Activated naive CD8-positive, alpha-beta T cell treated with anti-CD3 and anti-CD28 coated beads, Interleukin-2, amount 50 U/mL, for 16 hours (primary cell): ENCODE measurements around the gene ENPP3.

Experiments
- DNase-seq: peaks from one replicate; pipeline ENCODE4 v3.0.0-alpha.2; 2020; ENCODE audit warnings: low read depth, low spot score

ENPP3 gene

DNA sequence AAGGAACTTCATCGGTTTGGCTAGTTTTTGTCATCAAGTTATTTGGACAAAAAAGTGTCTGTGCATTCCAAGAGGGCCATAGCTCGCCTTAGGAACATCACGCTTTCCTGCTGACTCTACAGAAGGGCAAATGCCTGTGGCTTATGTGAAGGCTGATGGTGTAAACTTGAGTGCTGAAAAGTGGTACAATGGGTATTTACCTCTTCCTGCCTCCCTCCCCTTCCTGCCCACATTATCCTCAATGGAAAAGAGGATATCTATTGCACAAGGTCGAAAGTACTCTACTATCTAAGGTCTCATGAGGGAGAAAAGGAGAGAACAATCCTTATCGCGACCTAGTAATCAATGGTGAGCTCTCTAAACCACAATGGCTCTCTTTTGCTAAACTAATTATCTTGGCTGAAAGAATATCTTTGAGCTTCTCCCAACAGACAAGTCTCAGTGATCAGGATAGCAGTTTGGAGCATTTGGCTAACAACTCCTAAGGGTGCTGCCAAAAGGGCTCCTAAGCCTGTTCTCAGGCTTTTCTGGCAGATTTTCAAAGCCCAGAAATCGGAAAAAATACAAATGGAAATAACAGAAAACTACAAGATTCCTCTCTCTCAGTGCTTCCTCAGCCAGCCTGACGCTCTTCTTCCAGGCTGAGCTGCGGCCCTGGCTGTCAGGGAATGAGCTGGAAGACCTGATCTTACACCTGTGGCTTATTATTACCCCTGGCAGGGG lies 128.1 kb downstream of the ENPP3 start:
- DNase-seq: no peak

DNA sequence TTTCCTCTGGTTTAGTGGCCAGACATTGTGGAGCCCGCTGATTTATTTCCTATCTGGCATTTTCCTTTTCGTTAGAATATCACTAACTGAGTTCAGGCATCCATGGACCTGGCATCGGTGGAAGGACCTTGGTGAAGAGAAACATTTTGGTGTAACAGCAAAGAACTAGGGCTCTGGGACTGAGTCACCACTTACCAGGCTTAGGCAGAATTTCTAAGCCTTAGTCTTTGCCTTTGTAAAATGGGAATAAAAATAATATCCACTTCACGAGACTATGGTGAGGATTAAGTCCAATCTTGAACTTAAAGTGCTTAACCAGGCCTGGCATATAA lies 128.7 kb downstream of the ENPP3 start:
- no peak for DNase-seq

DNA sequence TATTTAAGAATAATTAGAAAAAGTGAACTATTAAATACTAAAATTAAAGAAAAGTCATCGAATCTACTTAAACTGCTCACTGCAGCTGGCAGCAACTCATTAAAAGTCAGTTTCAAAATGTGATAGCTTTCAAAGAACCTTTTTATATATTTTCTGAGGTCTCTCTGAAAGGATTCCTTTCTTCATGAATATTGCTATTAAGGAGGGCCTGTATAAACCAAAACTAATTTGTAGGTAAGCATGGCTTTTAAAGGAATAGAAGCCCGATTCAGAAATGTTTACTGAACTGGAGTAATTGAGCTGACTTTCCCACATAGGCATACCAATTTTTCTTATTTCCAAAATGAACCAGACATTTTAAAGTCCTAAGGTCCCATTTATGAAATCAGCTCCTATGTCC lies 129.5 kb downstream of the ENPP3 start:
- no peak for DNase-seq

DNA sequence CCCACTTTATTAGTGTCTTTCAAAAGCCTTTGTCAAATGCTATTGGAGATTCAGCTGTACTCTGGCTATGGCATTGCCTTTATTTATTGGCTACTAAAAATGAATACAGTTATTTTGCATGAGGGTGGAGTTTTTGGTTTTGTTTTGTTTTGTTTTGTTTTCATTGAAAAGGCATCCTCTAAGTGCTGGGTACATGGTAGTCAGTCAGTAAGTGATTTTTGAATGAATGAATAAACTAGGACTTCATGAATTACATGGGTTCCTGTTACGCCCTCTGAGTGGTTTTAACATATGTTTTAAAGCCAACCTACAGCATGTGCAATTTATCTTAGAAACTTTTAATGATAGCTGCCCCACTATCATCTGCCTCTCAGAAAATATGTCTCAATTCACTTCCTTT lies 131.9 kb downstream of the ENPP3 start:
- DNase-seq: no peak

DNA sequence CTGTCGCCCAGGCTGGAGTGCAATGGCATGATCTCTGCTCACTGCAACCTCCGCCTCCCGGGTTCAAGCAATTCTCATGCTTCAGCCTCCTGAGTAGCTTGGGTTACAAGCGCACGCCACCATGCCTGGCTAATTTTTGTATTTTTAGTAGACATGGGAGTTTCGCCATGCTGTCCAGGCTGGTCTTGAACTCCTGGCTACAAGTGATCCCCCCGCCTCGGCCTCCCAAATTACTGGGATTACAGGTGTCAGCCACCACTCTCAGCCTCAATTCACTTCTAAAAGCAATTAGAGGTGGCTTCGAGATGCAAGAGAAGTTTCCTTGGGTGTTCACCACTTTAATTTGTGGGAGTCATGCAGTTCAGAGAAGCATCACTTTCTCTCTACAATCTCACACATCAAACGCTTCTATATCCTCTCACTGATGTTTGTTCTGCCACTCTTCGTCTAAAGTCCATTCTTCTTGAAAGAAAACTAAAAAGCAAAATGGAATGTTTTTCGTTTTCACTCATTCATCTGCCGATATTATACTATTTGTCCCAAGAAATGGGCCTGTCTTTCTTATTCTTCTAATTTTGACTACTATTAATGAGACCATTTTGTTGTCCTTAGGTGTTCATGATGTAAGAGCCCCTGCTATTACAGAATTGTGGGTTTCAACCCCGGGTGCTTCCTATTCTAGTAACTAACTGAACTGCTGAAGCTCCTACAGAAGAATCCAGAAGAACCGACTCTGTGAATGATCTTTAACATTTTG lies 132.5 kb downstream of the ENPP3 start:
- no peak for DNase-seq

DNA sequence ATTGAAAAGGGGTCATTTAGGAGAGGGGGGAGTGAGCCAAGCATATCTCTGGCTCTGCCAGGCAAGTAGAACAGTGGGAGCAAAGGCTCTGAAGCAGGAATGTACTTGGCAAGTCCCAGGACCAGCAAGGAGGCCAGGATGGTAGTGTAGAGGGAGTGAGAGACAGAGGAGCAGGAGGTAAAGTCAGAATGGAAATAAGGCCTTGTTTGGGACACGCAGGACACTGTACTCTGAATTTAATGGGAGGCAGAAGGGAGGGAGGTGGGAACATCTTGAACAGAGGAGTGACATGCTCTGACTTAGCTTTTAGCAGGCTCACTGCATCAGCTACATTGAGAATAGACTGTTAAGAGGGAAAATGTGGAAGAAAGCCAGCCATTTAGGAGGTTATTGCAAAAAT lies 133.7 kb downstream of the ENPP3 start:
- DNase-seq: no peak

DNA sequence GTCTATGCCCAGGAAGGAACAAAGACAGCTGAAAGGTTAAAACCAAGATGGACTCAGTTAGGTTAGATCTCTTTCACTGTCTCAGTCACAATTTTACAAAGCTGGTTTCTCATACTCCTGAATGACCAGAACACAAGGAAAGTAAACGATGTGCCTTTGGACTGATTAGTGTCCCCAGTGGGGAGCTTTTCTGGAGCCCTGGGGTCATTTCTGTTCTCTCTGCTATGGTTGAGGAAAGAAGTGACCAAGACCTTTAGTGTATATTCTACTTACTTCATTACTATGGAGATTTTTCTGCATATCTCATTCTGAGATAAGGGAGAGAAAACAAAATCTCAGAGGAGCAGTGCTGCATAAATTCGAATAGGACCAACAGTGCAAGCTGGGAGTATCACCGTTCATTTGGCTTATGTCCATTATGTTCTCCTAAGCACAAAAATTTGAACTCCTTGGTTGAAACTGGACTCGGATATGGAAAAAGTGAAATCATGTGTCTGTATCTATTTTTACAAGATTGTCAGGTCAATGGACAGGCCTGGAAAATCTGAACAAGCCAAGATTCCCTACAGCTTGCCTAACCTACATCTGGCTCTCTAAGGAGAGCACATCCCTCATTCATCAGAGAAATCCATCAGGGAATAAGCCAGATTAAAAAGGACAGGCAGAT lies 136.3 kb downstream of the ENPP3 start:
- no peak for DNase-seq

DNA sequence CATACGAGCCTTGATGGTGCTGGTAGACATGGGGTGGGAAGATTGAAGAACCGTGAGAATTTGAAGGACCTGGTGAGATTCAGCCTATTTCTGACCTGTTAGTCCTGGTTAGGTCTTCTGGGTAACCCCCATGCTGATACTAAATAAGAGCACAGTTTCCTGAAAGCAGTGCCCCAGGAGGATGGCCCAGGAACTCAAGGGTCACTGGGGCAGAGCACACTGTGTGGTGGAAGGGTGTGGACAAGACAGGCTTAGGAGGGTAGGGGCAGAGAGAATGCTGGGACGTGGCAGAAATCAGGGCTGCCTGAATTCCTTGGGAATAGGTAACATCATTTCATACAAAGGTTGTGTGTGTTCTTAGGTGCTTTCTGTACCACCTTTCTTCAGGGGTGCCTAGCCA lies 138.8 kb downstream of the ENPP3 start:
- no peak for DNase-seq

DNA sequence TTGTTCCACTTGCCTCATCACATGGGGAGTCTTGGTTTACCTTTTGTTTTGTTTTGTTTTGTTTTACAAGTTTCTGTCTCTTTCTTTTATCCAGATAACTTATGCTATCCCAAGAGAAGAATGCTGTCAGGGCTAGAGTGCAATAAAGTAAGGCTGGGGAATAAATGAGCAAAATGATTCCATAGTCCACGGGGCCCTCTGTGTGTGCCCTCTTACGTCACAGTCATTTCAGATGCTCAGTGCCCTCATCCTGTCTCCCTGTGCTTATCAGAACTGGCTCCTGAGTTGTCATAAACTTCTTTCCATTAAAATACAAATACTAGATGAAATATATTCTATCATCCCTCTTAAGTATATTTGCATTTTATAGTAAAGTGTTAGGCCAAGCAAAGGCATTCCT lies 139.9 kb downstream of the ENPP3 start:
- DNase-seq: no peak

DNA sequence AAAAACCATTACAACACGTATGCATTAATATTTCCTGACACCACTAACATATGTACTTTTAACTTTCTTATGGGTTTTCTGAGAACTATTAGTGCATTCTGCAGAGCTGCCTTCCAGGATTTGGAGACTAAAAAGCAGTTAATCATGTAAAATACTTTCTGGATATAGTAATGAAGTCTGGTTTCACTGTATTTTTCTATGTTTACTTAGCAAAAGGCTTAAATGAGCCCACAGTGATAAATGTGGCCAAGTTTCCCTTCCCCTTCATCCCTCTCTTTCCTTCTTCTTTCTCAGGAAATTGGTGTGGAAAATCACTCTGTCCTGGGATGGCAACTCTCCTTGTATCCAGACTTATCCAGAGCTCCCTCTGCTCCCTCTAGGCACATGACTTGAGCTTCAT lies 141.1 kb downstream of the ENPP3 start:
- no peak for DNase-seq

DNA sequence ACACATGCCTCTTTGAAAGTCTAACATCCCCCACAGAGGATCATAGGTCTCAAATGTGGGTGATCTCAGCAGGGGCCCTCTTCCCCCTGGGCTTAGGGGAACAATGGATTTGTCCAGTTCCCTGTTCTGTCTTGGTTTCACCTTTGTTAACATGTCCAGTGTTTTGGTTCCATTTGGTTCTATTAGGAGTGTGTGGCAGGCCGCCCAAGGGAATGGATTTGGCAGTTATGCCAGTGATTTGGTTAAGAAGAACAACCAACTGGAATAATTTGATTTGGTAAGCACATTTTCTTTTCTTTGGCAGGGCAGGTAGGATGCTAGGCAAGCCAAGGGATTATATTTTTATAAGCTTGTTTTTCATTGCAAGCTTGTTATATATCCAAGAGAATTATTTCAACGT lies 142.2 kb downstream of the ENPP3 start:
- DNase-seq: no peak

DNA sequence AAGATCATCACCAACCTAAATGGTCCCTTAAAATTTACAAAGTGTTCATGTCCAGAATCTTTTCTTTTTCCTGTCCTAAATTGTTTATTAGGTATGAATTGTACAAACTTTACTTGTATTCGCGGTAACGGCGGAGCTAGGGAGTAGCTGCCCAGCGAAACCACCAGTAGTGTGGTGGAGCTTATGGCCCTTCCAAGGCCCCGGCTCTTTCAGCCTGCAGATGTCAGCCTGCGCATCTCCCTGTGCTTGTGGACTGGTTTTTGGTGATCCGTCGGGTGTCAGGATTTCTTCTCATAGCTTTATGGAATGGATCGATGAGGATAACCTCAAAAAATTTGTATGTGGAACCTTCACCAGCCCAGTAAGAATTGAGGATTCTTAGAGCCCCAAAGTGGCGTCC lies 143.5 kb downstream of the ENPP3 start:
- no peak for DNase-seq

DNA sequence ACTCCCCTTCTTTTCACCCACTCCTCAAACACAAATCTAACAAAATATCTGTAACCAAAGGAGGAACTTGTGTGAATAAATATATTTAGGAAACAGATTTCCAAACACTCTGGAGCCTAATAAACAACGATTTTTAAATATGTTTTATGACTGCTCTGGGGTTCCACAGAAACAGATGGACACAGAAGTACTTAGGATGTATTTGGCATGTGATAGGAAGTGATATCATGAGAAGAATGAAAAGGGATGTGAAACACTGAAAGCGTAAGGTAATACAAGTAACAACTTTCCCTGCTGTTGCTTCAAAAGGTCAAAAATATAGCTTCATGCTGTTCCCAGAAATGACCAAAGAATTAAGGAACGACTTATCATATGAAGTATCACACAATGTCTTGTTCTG lies 144.6 kb downstream of the ENPP3 start:
- DNase-seq: no peak

DNA sequence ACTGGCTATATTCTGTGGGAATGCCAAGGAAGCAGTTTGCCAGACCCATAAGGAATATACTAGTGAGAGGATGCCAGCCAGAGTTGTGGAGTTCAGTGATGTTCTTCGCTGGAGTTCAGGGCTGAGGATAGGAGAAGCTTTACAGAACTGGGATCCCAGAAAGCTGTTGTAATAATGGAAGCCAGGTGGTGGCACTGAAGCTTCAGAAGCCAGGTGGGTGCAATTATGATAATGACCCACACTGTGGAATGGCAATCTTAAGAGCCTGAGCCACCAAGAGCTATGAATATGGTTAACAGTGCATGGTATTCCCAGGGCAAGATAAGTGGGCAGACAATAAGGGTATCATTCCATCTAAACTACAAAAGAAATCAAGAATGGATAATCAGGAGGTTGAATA lies 145.7 kb downstream of the ENPP3 start:
- DNase-seq: no peak

DNA sequence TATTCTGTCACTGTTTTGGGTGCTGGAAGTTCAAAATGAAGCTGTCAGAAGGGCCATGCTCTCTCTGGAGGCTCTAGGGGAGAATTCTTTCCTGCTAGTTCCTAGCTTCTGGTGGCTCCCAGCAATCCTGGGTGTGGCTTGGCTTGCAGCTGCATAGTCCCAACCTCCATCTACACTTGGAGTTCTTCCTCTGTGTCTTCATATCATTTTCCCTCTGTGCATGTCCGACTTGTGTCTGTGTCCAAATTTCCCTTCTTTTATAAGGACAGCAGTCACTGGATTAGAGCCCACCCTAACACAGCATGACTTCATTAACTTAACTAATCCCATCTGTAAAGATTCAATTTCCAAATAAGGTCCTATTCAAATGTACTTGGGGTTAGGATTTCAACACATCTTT lies 147.5 kb downstream of the ENPP3 start:
- no peak for DNase-seq

DNA sequence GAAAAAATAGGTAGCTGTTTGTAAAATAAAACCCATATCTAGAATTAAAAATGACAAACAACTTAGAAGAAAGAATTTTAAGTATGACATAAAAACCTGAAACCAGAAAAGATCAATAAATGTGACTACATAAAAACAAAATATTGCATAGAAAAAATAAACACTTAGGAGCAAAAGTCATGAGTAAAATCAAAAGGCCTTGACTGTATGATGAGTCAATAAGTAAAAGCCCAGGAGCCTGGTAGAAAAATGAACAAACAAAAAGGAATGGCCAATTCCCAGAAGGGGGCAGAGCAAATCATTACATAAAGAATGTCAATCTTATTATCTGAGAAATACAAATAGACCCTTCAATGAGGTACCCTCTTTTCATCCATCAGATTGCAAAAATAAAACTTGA lies 150.0 kb downstream of the ENPP3 start:
- DNase-seq: no peak

DNA sequence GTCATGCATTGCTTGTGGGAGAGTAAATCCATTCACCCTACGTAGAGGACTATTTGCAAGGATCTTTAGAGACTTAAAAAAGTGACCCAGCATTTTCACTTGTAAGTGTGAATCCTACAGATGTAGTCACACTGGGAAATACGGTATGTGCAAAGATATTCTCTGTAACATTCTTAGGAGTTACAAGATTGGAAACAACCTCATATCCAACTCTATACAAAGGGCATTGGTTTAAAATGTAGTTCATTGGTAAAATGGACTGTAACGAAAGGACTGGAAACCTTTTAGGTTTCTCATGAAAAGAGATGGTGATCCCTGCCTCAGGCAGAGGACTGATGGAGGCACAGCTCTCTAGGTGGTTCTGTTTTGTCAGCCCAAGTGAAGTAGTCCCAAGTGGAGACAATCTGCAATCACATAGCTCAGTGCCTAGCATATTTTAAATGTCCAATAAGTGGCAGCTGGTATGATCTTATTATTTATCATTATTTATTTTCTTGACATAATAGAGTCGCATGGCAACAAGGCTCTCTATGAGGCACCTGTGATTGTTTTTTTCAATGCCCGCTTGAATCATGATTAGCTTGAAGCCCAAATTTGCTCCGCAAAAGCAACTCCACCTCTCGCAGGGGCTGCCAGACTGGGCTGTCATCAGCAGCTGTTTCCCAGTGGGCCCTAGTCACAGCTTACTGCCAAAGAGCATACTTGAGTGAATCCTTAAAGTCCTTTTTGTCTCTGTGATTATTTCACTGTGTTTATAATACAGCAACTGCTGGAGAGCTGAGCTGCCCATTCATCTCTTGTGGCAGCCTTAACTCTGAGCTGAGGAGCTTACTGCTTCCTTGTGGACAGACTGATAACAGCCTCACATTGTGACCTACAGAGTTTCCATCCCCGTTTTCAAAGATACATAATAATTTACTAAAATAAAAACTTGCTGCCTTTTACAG lies 150.9 kb downstream of the ENPP3 start:
- DNase-seq: no peak

DNA sequence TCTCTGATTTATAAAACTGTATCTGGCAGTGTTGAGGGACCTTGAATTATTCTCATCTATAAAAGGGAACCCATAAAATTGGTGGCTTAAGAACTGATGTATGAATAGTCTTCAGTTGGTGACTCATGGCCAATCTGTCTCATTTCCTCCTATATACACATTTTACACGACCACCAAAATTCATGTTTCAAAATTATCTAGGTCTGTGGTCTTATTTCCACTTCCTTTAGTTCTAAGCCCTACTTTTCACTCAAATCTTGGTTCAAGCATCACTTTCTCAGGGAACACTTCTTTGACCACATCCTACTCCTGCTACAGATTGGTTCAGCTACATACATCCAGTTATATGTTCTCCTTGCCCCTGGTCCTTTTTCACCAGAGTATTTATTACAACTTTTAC lies 152.1 kb downstream of the ENPP3 start:
- DNase-seq: no peak

DNA sequence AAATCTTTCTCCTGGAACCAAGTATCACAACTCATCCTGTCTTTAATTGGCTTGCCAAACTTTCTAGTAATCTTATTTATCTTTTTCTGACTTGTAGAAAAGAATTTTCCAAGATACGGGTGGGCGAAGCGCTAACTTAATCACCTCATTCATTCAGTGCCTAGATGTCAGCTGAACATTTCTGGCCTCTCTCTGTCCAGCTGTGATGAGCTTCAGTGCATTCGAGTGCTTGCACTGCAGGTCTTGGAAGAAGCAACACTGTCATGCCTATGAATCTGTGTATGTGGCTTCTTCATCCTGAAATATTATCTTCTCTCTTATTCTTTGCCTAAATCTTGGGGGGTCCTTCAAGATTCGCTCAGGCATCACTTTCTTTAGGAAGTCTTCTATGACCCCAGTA lies 154.4 kb downstream of the ENPP3 start:
- DNase-seq: no peak

DNA sequence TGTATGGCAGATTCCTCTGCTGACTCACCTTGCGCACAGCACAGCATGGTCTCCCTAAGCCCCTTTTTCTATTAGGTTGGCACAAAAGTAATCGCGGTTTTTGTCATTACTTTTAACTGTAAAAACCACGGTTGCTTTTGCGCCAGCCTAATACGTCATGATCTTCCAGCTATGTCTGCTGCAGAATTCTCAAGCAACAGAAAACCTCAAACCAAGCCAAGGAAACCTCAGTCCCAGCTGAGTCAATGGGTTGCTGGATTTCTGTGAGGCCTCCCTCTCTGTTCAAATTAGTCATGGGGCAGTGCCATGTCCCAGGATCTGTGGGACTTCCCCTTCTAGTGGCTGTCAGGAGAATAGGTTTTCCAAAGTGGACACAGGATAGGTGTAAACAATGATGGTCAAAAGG lies 155.0 kb downstream of the ENPP3 start:
- no peak for DNase-seq

DNA sequence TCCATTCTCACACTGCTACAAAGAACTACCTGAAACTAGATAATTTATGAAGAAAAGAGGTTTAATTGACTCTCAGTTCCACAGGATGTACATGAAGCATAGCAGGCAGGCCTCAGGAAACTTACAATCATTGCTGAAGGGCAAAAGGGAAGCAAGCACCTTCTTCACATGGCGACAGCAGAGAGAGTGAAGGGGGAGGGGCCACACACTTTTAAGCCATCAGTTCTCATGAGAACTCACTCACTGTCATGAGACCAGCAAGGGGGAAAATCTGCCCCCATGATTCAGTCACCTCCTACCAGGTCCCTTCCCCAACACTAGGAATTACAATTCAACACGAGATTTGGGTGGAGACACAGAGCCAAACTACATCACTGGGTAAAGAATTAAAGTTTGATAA lies 158.3 kb downstream of the ENPP3 start:
- no peak for DNase-seq
